Loucy (cell line): ENCODE data around the gene NHSL1.
A peak's percentile ranks its signal among the peaks of the same experiment; 100 is the strongest.

Experiments used
- H2AFZ ChIP-seq: fragments of 200-600 bp; sonication (generic); 2 replicates; pipeline ENCODE4 v1.6.0; 2016; ENCODE audit warnings: antibody characterized with exemption, mild to moderate bottlenecking, low read length, moderate library complexity
- H3F3A ChIP-seq: fragments of 200-600 bp; 2 replicates; pipeline ENCODE4 v1.6.0; 2016; ENCODE audit warnings: antibody characterized with exemption, low read depth, mild to moderate bottlenecking
- H3K27me3 ChIP-seq: fragments of 200-600 bp; sonication (generic); 2 replicates; pipeline ENCODE4 v1.6.1; 2014; ENCODE audit warnings: low read length, mild to moderate bottlenecking; ENCODE audit not compliant: insufficient read depth, poor library complexity, severe bottlenecking
- H3K36me3 ChIP-seq: fragments of 200-600 bp; sonication (generic); 2 replicates; pipeline ENCODE4 v1.6.1; 2016; ENCODE audit warnings: low read length; ENCODE audit not compliant: insufficient read depth
- H3K4me1 ChIP-seq: fragments of 200-600 bp; sonication (generic); 2 replicates; pipeline ENCODE4 v1.5.1; 2014; ENCODE audit warnings: low read length, mild to moderate bottlenecking; ENCODE audit not compliant: insufficient read depth, poor library complexity, severe bottlenecking
- H3K4me2 ChIP-seq: fragments of 200-600 bp; sonication (generic); 2 replicates; pipeline ENCODE4 v1.6.0; 2014; ENCODE audit warnings: antibody characterized with exemption, low read length, low read depth, mild to moderate bottlenecking; ENCODE audit not compliant: poor library complexity, severe bottlenecking
- H3K4me3 ChIP-seq: fragments of 200-600 bp; sonication (generic); 2 replicates; pipeline ENCODE4 v1.5.1; 2014; ENCODE audit warnings: low read length, mild to moderate bottlenecking, mixed read lengths; ENCODE audit not compliant: poor library complexity, severe bottlenecking
- H3K79me2 ChIP-seq: fragments of 200-600 bp; sonication (generic); 2 replicates; pipeline ENCODE4 v1.6.1; 2014; ENCODE audit warnings: low read length; ENCODE audit not compliant: insufficient read depth
- H3K9ac ChIP-seq: fragments of 200-600 bp; sonication (generic); 2 replicates; pipeline ENCODE4 v1.6.0; 2014; ENCODE audit warnings: mild to moderate bottlenecking, low read depth, low read length, moderate library complexity; ENCODE audit not compliant: poor library complexity, severe bottlenecking
- H3K9me2 ChIP-seq: fragments of 200-600 bp; sonication (generic); replicated peaks from 2 replicates; pipeline ENCODE4 v1.6.1; 2016; ENCODE audit warnings: low read depth, low read length, mixed read lengths
- H3K9me3 ChIP-seq: fragments of 200-600 bp; sonication (generic); 2 replicates; pipeline ENCODE4 v1.6.1; 2014; ENCODE audit warnings: mild to moderate bottlenecking, antibody characterized with exemption, low read length, low read depth; ENCODE audit not compliant: insufficient read depth
- H4K20me1 ChIP-seq: fragments of 200-600 bp; sonication (generic); 2 replicates; pipeline ENCODE4 v1.6.0; 2014; ENCODE audit warnings: antibody characterized with exemption, low read length, mild to moderate bottlenecking; ENCODE audit not compliant: insufficient read depth, poor library complexity, severe bottlenecking
- CTCF ChIP-seq: fragments of 200-600 bp; sonication (generic); conservative IDR thresholded peaks from 2 replicates; pipeline ENCODE4 v1.5.1; 2014; ENCODE audit warnings: mild to moderate bottlenecking, antibody characterized with exemption, low read length
- EZH2phosphoT487 ChIP-seq: fragments of 200-600 bp; IDR thresholded peaks from 2 replicates; pipeline ENCODE4 v1.6.1; 2018; ENCODE audit warnings: antibody characterized with exemption, mild to moderate bottlenecking, moderate library complexity, borderline replicate concordance

The NHSL1 gene

GRCh38 chr6:138512609-138513008, 13.3 kb upstream of the NHSL1 start:
- H3K4me2 ChIP-seq = no peak overlapping the region
- H3K79me2 ChIP-seq = no peaks in the 10 kb centered on the region

GRCh38 chr6:138510093-138510492, 10.8 kb upstream of the NHSL1 start:
- no peaks in the 10 kb centered on the region for H3K79me2 ChIP-seq
- TF ChIP-seq EZH2phosphoT487 (no peak), CTCF (no peak)
- no peaks in the 10 kb centered on the region for H3F3A ChIP-seq
- no peaks in the 10 kb centered on the region for H4K20me1 ChIP-seq
- no peaks in the 10 kb centered on the region for H3K9me2 ChIP-seq
- H3K9me3 ChIP-seq = no peaks in the 10 kb centered on the region
- no peaks in the 10 kb centered on the region for H3K27me3 ChIP-seq
- H3K36me3 ChIP-seq = no peaks in the 10 kb centered on the region
- no peak overlapping the region for H3K4me2 ChIP-seq
- H3K4me3 ChIP-seq = no peak overlapping the region
- no peak overlapping the region for H3K9ac ChIP-seq
- H2AFZ ChIP-seq = no peak overlapping the region
- peaks cover 9% of the 10 kb centered on the region for H3K4me1 ChIP-seq

More at GRCh38 chr6:138512609-138513008, 13.3 kb upstream of the NHSL1 start:
- Histone ChIP-seq H3K4me3 (no peak overlapping the region), H3K9me3 (no peaks in the 10 kb centered on the region), H3K36me3 (no peaks in the 10 kb centered on the region), H3F3A (no peaks in the 10 kb centered on the region), H3K4me1 (peaks cover 12% of the 10 kb centered on the region), H2AFZ (no peak overlapping the region), H3K9ac (no peak overlapping the region), H3K9me2 (no peaks in the 10 kb centered on the region), H4K20me1 (no peaks in the 10 kb centered on the region), H3K27me3 (no peaks in the 10 kb centered on the region)
- no peak for TF ChIP-seq CTCF
- TF ChIP-seq EZH2phosphoT487 = no peak

GRCh38 chr6:138509371-138509770, 10.1 kb upstream of the NHSL1 start:
- no peak overlapping the region for H2AFZ ChIP-seq
- TF ChIP-seq CTCF (peak; percentile 83), EZH2phosphoT487 (no peak)
- no peak overlapping the region for H3K4me3 ChIP-seq
- H3K4me2 ChIP-seq = no peak overlapping the region
- H4K20me1 ChIP-seq = no peaks in the 10 kb centered on the region
- H3K36me3 ChIP-seq = no peaks in the 10 kb centered on the region
- H3K9me2 ChIP-seq = no peaks in the 10 kb centered on the region
- no peaks in the 10 kb centered on the region for H3K79me2 ChIP-seq
- H3K9me3 ChIP-seq = no peaks in the 10 kb centered on the region
- no peaks in the 10 kb centered on the region for H3K27me3 ChIP-seq
- H3F3A ChIP-seq = no peaks in the 10 kb centered on the region
- H3K9ac ChIP-seq = no peak overlapping the region
- peaks cover 8% of the 10 kb centered on the region for H3K4me1 ChIP-seq
